IMR-90 (cell line): ENCODE results near the gene DHRSX. TPM values are rescaled to one million over a fixed set of nuclear protein-coding genes. Genes with fewer than 3 reads are reported as not detected.

Experiments
- ATAC-seq: fragments of 200-7000 bp; cut with Tn5 transposase; 2 replicates; pipeline ENCODE4 v1.9.1; 2020; ENCODE audit warnings: low read depth, mild to moderate bottlenecking, moderate library complexity
- BruUV-seq: library from RNA; stranded (reverse); fragments of 400-500 nt; replicated peaks from 2 replicates; lab custom pipeline; 2021; lab: Mats Ljungman, UMichigan
- CTCF ChIA-PET: fragments of 300-600 bp; formaldehyde crosslinking; extraction: SDS; loops from one replicate; lab custom pipeline; 2021; ENCODE audit warnings: antibody characterized with exemption; lab: Yijun Ruan, JAX
- POLR2A ChIA-PET: fragments of 300-600 bp; sonication (Branson Sonifier 250); formaldehyde crosslinking; loops from one replicate; lab custom pipeline; 2022; ENCODE audit warnings: antibody characterized with exemption; ENCODE audit not compliant: unreplicated experiment; lab: Charles Lee
- DNase-seq: peaks from one replicate; pipeline ENCODE4 v3.0.0; 2013
- H2AFZ ChIP-seq: replicated peaks from 2 replicates; pipeline ENCODE3; 2013; ENCODE audit warnings: low read length, mild to moderate bottlenecking; ENCODE audit not compliant: poor library complexity
- H2AK5ac ChIP-seq: 2 replicates; pipeline ENCODE4 v1.6.1; 2013; ENCODE audit warnings: low read depth, low read length, inconsistent platforms
- H2AK9ac ChIP-seq: replicated peaks from 2 replicates; pipeline ENCODE3; 2013; ENCODE audit warnings: mild to moderate bottlenecking, low read depth, low read length, moderate library complexity; ENCODE audit not compliant: poor library complexity
- H2BK120ac ChIP-seq: 2 replicates; pipeline ENCODE4 v1.6.1; 2013; ENCODE audit warnings: low read depth, low read length, inconsistent platforms
- H2BK15ac ChIP-seq: 3 replicates; pipeline ENCODE4 v1.6.1; 2013; ENCODE audit warnings: low read depth, low read length, inconsistent platforms
- H2BK20ac ChIP-seq: 2 replicates; pipeline ENCODE4 v1.6.1; 2013; ENCODE audit warnings: low read depth, mild to moderate bottlenecking, inconsistent platforms, low read length, moderate library complexity
- H2BK5ac ChIP-seq: 2 replicates; pipeline ENCODE4 v1.6.1; 2013; ENCODE audit warnings: mild to moderate bottlenecking, low read depth, low read length, inconsistent platforms; ENCODE audit not compliant: poor library complexity, severe bottlenecking
- H3K14ac ChIP-seq: replicated peaks from 2 replicates; pipeline ENCODE4 v1.6.1; 2013; ENCODE audit warnings: low read depth, low read length, inconsistent platforms
- H3K18ac ChIP-seq: 2 replicates; pipeline ENCODE4 v1.6.1; 2013; ENCODE audit warnings: low read depth, low read length, control low read depth
- H3K23ac ChIP-seq: 2 replicates; pipeline ENCODE4 v1.6.1; 2013; ENCODE audit warnings: low read depth, low read length, inconsistent platforms
- H3K27ac ChIP-seq: 2 replicates; pipeline ENCODE4 v1.5.1; 2013; ENCODE audit warnings: mild to moderate bottlenecking, control low read depth, low read length; ENCODE audit not compliant: insufficient read depth
- H3K27me3 ChIP-seq: 2 replicates; pipeline ENCODE4 v1.6.1; 2013; ENCODE audit warnings: low read length; ENCODE audit not compliant: control insufficient read depth, insufficient read depth
- H3K36me3 ChIP-seq: 2 replicates; pipeline ENCODE4 v1.6.1; 2013; ENCODE audit warnings: low read length, mixed read lengths; ENCODE audit not compliant: control insufficient read depth, insufficient read depth
- H3K4ac ChIP-seq: 2 replicates; pipeline ENCODE4 v1.6.1; 2013; ENCODE audit warnings: low read depth, low read length, inconsistent platforms
- H3K4me1 ChIP-seq: 2 replicates; pipeline ENCODE4 v1.6.1; 2013; ENCODE audit warnings: low read length, mixed read lengths; ENCODE audit not compliant: control insufficient read depth, insufficient read depth
- H3K4me2 ChIP-seq: 2 replicates; pipeline ENCODE4 v1.6.1; 2013; ENCODE audit warnings: low read depth, mild to moderate bottlenecking, control low read depth, low read length, moderate library complexity
- H3K4me3 ChIP-seq: 2 replicates; pipeline ENCODE4 v1.5.1; 2013; ENCODE audit warnings: low read depth, mild to moderate bottlenecking, control low read depth, low read length, moderate library complexity; ENCODE audit not compliant: insufficient read depth
- H3K56ac ChIP-seq: 2 replicates; pipeline ENCODE4 v1.6.1; 2013; ENCODE audit warnings: low read length, inconsistent platforms; ENCODE audit not compliant: insufficient read depth; ENCODE audit errors: extremely low read depth
- H3K79me1 ChIP-seq, 2 experiments: 2 replicates each; pipeline ENCODE4 v1.6.1; 2013; ENCODE audit warnings: low read length in 2 of 2, inconsistent platforms in 1 of 2, low read depth in 1 of 2
- H3K9ac ChIP-seq: 2 replicates; pipeline ENCODE4 v1.6.1; 2013; ENCODE audit warnings: low read depth, low read length, control low read depth
- H3K9me1 ChIP-seq: 2 replicates; pipeline ENCODE4 v1.6.1; 2013; ENCODE audit warnings: low read length, inconsistent platforms; ENCODE audit not compliant: insufficient read depth
- H3K9me3 ChIP-seq: 2 replicates; pipeline ENCODE4 v1.6.1; 2013; ENCODE audit warnings: low read length; ENCODE audit not compliant: control insufficient read depth, insufficient read depth
- H4K20me1 ChIP-seq: 2 replicates; pipeline ENCODE4 v1.6.1; 2013; ENCODE audit warnings: low read length, inconsistent platforms; ENCODE audit not compliant: insufficient read depth
- H4K5ac ChIP-seq: 2 replicates; pipeline ENCODE4 v1.6.1; 2013; ENCODE audit warnings: mild to moderate bottlenecking, low read depth, low read length, control low read depth
- H4K8ac ChIP-seq, 2 experiments: 2 replicates each; pipeline ENCODE4 v1.6.1; 2013; ENCODE audit warnings: low read depth in 2 of 2, low read length in 2 of 2, control low read depth in 1 of 2, inconsistent platforms in 1 of 2
- H4K91ac ChIP-seq: 2 replicates; pipeline ENCODE4 v1.6.1; 2013; ENCODE audit warnings: low read depth, low read length, inconsistent platforms; ENCODE audit not compliant: insufficient read depth
- ELK1 ChIP-seq: fragments of 150-350 bp; IDR thresholded peaks from 2 replicates; pipeline ENCODE4 v1.6.1; 2016; ENCODE audit warnings: low read depth, mild to moderate bottlenecking, low read length, moderate library complexity, borderline replicate concordance
- FOS ChIP-seq: fragments of 150-350 bp; IDR thresholded peaks from 2 replicates; pipeline ENCODE4 v1.6.1; 2016; ENCODE audit warnings: low read depth, low read length
- MAZ ChIP-seq: IDR thresholded peaks from 2 replicates; pipeline ENCODE4 v1.6.1; 2012; ENCODE audit warnings: low read depth, mild to moderate bottlenecking, low read length, improper control_type of control experiment, moderate library complexity, borderline replicate concordance
- RCOR1 ChIP-seq: IDR thresholded peaks from 2 replicates; pipeline ENCODE4 v1.6.1; 2012; ENCODE audit warnings: mild to moderate bottlenecking, low read length, improper control_type of control experiment; ENCODE audit not compliant: insufficient replicate concordance
- RFX5 ChIP-seq: IDR thresholded peaks from 2 replicates; pipeline ENCODE4 v1.8.0; 2012; ENCODE audit warnings: low read depth, mild to moderate bottlenecking, low read length, moderate library complexity
- WGBS, 2 experiments: methylation state at CpG; one replicate each; pipeline versions ENCODE4 v1.1.5 to v1.1.7; 2013; ENCODE audit warnings: missing lambda C conversion rate in 2 of 2; ENCODE audit not compliant: insufficient read length in 1 of 2; ENCODE audit errors: extremely low coverage in 2 of 2; 5-methylcytosine and 5-hydroxymethylcytosine counted together
- dilution Hi-C: fragments of 300-500 bp; cut with HindIII; formaldehyde crosslinking; loops from one replicate; pipeline ENCODE4 v1.14.3; 2018; ENCODE audit warnings: low sequenced_read_pairs; ENCODE audit not compliant: unreplicated experiment
- in situ Hi-C: fragments of 300-500 bp; cut with MboI; formaldehyde crosslinking; loops from 3 replicates; pipeline ENCODE4 v1.14.3; 2019; ENCODE audit warnings: low sequenced_read_pairs, inconsistent platforms, mixed read lengths
- intact Hi-C: fragments of 100-400 bp; cut with micrococcal nuclease; formaldehyde crosslinking; loops from 2 replicates; pipeline ENCODE4 v1.10.0; 2022
- polyA plus RNA-seq, 3 experiments: library from polyadenylated mRNA; depleted of rRNA; stranded (reverse); fragments of >200 nt; gene quantifications; 2 replicates each; pipeline ENCODE4 v1.2.3, GENCODE V29; 2012; ENCODE audit warnings: low replicate concordance in 1 of 3
- total RNA-seq: library from RNA; depleted of rRNA; stranded (reverse); fragments of >200 nt; gene quantifications from 2 replicates; pipeline ENCODE4 v1.2.3, GENCODE V29; 2012

Gene DHRSX
- total and polyA plus RNA-seq, 2 of the 4 experiments (the other 2 are of a cell fraction): 26.2 to 38.0 TPM

- Histone ChIP-seq H2BK15ac (no peak overlapping the region), H4K20me1 (no peaks in the 10 kb centered on the region), H2BK20ac (no peak overlapping the region), H2BK120ac (no peak overlapping the region), H3K4me2 (no peak overlapping the region; the same call in 1 of the 2 replicates), H3K4ac (no peak overlapping the region), H4K5ac (no peak overlapping the region), H3K9ac (no peak overlapping the region), H3K18ac (no peak overlapping the region), H2BK5ac (no peak overlapping the region), H4K91ac (no peak overlapping the region), H3K27ac (no peak overlapping the region), H2AK9ac (no peak overlapping the region), H3K14ac (no peak overlapping the region), H3K4me3 (no peak overlapping the region), H3K4me1 (no peaks in the 10 kb centered on the region), H3K36me3 (no peaks in the 10 kb centered on the region), H3K9me1 (no peaks in the 10 kb centered on the region), H2AK5ac (no peak overlapping the region), H3K56ac (no peak overlapping the region), H2AFZ (no peak overlapping the region), H3K23ac (no peak overlapping the region), H4K8ac (no peak overlapping the region), H3K79me1 (no peaks in the 10 kb centered on the region), H3K9me3 (no peaks in the 10 kb centered on the region; the same call in 1 of the 2 replicates), H3K27me3 (no peaks in the 10 kb centered on the region)
- TF ChIP-seq FOS: no peak
- no peak for TF ChIP-seq RFX5
- no peak for TF ChIP-seq MAZ
- TF ChIP-seq ELK1: no peak
- TF ChIP-seq RCOR1: no peak
- intact Hi-C loops (no loop called here), in situ Hi-C loops (no loop called here), dilution Hi-C loops (no loop called here)
- ATAC-seq (no peak), DNase-seq (no peak)
- BruUV-seq: no TSS peak
- WGBS, 2 experiments: 16% methylated on average over 5 of the region's 15 CpGs; no CpG with 5 or more reads in 1 of the 2 experiments
- ChIA-PET POLR2A (no interaction called here), CTCF (no interaction called here)
Observed at GRCh38 chrX:2521092-2521926, 20.5 kb upstream of the DHRSX start.
